ENCODE results near the gene GLMP. TPM values are rescaled to one million over a fixed set of nuclear protein-coding genes. Genes with fewer than 3 reads are reported as not detected.

GLMP gene
- total and polyA plus RNA-seq, 2 donors: 25.9 to 41.3 TPM

DNA sequence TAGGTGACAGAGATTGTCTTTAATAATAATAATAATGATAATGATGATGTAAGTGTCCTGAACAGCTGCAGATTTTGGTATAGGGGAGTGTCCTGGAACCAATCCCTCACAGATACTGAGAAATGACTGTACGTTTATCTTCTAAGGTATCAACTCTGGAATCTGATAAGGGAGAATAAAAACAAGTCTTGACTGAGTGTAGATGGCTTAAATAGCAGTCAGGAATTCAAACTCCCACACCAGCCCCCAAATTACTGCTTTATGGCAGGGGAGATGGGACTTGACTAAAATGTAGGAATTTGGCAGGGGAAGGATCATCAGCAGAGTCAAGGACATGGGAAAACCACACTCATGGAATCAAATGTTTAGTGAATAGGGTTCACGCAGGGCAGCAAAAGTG, 9.7 kb upstream of the GLMP start:
- Histone ChIP-seq H3K4me1 (ENCODE audit: insufficient read depth) (no peaks in the 10 kb centered on the region), H3K4me3 (ENCODE audit: low read depth, low read length) (no peak overlapping the region), H3K27ac (ENCODE audit: low read depth) (no peak overlapping the region), H3K36me3 (ENCODE audit: insufficient read depth) (no peaks in the 10 kb centered on the region)
- no peak for DNase-seq (ENCODE audit: extremely low spot score)
- WGBS: 61% methylated on average over 2 of the region's 2 CpGs

DNA sequence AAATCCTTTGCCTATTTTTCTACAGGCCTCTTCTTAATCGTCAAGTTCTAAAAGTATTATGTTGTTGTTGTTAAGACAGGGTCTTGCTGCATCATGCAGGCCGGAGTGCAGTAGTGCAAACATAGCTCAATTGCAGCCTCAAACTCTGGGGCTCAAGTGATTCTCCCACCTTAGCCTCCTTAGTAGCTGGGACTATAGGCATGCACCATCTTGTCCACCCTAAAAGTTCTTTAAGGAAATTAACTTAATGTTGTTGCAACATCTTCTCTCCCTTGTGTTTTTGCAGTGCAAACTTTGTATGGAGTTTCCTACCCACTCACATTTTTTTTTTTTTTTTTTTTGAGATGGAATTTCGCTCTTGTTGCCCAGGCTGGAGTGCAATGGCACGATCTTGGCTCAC, 7.8 kb upstream of the GLMP start:
- 90% methylated on average over 4 of the region's 4 CpGs for WGBS
- Histone ChIP-seq H3K4me1 (ENCODE audit: insufficient read depth) (no peaks in the 10 kb centered on the region), H3K36me3 (ENCODE audit: insufficient read depth) (no peaks in the 10 kb centered on the region), H3K4me3 (ENCODE audit: low read depth, low read length) (no peak overlapping the region), H3K27ac (ENCODE audit: low read depth) (no peak overlapping the region)
- no peak for DNase-seq (ENCODE audit: extremely low spot score)

DNA sequence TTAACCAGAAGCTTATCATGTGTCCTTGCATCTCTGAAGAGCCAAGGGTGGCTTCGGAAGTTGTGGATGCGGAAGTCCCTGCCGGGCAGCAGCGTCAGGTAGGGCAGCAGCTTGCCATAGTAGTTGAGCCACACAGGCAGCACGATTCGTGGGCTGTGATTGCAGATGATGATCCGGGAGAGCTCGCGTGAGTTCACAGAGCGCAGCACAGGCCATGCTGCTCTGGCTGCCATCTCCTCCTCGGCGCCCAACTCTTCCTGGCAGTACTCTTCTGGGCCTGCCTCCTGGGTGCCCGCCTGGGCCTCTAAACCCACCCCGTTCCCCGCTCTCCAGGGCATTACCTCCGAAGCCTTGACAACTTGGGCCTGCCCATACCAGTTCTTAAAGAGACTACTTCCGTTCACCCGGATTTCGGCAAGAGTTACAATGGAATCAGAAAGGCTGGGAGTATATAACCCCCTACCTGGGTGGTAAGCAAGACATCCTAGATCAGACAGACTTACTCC, 3.4 kb upstream of the GLMP start, which contains the start of gene VHLL:
Gene VHLL, minus strand, starts transcription at position 456 of the 506 bp plus-strand sequence. Its CDS starts 118 bp downstream, at position 338.
- H3K36me3 ChIP-seq (ENCODE audit: insufficient read depth): no peaks in the 10 kb centered on the region
- H3K27ac ChIP-seq (ENCODE audit: low read depth): no peak within 1 kb of the TSS
- H3K4me1 ChIP-seq (ENCODE audit: insufficient read depth): peaks cover 3% of the 10 kb centered on the region
- no peak for DNase-seq (ENCODE audit: extremely low spot score)
- 89% methylated on average over 19 of the region's 19 CpGs for WGBS
- no peak within 1 kb of the TSS for H3K4me3 ChIP-seq (ENCODE audit: low read depth, low read length)

DNA sequence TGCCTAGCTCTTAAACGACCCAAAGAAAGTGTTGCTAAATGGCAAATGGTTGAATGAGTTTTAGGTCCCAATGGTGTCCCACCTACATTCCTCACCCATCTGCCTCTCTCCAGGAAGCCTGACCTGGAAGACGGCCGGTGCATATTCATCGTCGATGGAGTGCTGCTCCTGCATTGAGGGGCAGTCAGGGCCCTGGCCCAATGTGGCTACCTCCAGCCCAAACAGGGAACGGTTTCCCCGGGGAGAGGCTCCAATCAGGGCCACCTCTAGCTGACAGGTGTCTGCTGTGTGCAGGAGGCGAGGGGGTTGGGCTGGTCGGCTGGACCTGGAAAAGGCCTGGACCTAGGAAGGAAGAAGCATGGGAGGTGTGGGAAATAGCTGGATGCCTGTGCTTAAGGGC, 1.6 kb downstream of the GLMP start:
- Histone ChIP-seq H3K4me1 (ENCODE audit: insufficient read depth) (peaks cover 3% of the 10 kb centered on the region), H3K4me3 (ENCODE audit: low read depth, low read length) (no peak overlapping the region), H3K27ac (ENCODE audit: low read depth) (no peak overlapping the region), H3K36me3 (ENCODE audit: insufficient read depth) (no peaks in the 10 kb centered on the region)
- DNase-seq (ENCODE audit: extremely low spot score): no peak
- WGBS: 90% methylated on average over 9 of the region's 9 CpGs

DNA sequence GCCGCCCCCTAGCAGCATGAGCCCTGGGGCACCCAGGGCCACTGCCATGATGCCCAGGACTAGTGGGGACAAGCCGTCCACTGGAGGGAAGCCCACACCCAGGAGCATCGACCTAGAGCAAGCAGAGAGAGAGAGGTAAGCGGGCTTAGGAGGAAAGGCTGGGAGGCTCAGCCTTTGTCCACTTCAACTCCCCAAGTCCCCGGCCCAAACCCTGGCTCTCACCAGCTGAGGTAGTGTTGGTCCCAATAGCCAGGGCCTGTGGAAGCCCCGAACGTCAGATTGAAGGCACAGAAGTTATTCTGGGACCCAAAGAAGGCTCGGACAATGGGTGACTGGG, 2.4 kb downstream of the GLMP start:
- DNase-seq (ENCODE audit: extremely low spot score): no peak
- Histone ChIP-seq H3K36me3 (ENCODE audit: insufficient read depth) (no peaks in the 10 kb centered on the region), H3K27ac (ENCODE audit: low read depth) (no peak overlapping the region), H3K4me1 (ENCODE audit: insufficient read depth) (peaks cover 3% of the 10 kb centered on the region), H3K4me3 (ENCODE audit: low read depth, low read length) (no peak overlapping the region)
- WGBS: 93% methylated on average over 8 of the region's 8 CpGs

DNA sequence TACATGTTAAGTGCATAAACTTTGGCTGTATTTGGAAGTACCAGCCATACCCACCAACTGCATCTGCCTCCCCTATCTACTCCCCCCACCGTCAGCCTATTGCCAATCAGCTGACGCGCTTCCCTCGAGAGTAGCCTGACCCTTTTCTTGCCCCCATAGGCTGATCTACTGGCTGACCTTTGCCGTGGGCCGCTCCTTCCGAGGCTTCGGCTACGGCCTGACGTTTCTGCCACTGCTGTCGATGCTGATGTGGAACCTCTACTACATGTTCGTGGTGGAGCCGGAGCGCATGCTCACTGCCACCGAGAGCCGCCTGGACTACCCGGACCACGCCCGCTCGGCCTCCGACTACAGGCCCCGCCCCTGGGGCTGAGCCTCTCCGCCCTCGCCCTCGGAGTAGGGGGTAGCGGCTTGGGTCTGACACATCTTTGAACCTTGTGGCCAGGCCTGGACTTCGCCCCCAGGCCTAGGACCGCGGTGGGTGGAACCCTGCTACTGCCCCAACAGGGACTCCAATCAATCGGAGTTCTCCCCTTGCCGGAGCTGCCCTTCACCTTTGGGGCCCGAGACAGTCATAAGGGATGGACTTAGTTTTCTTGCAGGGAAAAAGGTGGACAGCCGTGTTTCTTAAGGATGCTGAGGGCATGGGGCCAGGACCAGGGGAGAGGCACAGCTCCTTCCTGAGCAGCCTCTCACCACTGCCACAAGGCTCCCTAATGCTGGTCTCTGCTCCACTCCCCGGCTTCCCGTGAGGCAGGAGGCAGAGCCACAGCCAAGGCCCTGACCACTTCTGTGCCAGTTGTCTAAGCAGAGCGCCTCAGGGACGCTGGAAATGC, 4.0 kb downstream of the GLMP start:
- Histone ChIP-seq H3K4me1 (ENCODE audit: insufficient read depth) (peaks cover 3% of the 10 kb centered on the region), H3K27ac (ENCODE audit: low read depth) (peak overlapping the region; percentile 88)
- 10% methylated on average over 37 of the region's 37 CpGs for WGBS

DNA sequence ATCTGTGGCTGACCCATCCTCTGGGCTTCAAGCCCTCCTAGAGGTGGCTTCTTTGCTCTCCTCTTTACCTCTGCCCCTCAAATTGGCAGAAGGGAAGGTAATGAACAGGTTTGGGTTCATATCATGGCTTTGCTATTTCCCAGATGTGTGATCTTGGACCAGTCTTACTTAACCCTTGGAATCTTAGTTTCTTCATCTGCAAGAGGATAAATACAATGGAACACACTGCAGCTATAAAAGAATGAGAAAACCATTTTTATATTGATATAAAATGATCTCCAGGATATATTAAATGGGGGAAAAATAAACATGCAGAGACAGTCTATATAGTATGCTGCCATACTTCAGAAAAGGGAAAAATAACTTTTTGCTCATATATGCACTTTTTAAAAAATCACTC, 5.6 kb downstream of the GLMP start:
- no peak overlapping the region for H3K4me3 ChIP-seq (ENCODE audit: low read depth, low read length)
- no peak for DNase-seq (ENCODE audit: extremely low spot score)
- H3K36me3 ChIP-seq (ENCODE audit: insufficient read depth): no peaks in the 10 kb centered on the region
- peaks cover under 1% of the 10 kb centered on the region for H3K4me1 ChIP-seq (ENCODE audit: insufficient read depth)
- no peak overlapping the region for H3K27ac ChIP-seq (ENCODE audit: low read depth)

More for the DNA sequence above, 4.0 kb downstream of the GLMP start:
- no peaks in the 10 kb centered on the region for H3K36me3 ChIP-seq (ENCODE audit: insufficient read depth)
- H3K4me3 ChIP-seq (ENCODE audit: low read depth, low read length): peak overlapping the region; percentile 47
- DNase-seq (ENCODE audit: extremely low spot score): no peak

DNA sequence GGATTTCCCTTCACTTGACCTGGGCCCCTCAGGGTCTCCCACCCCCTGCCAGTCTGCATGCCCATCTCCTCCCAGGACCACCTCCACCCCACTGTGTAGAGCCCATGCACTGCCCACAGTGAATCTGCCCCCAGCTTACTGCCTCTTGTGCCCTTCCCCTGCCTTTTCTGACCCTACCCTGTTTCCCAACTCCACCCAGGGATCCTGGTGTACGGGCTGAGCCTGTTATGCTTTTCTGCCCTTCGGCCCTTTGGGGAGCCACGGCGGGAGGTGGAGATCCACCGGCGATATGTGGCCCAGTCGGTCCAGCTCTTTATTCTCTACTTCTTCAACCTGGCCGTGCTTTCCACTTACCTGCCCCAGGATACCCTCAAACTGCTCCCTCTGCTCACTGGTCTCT, 9.4 kb downstream of the GLMP start:
- Histone ChIP-seq H3K4me3 (ENCODE audit: low read depth, low read length) (no peak overlapping the region), H3K36me3 (ENCODE audit: insufficient read depth) (no peaks in the 10 kb centered on the region), H3K27ac (ENCODE audit: low read depth) (no peak overlapping the region), H3K4me1 (ENCODE audit: insufficient read depth) (no peaks in the 10 kb centered on the region)
- no peak for DNase-seq (ENCODE audit: extremely low spot score)
- WGBS: 96% methylated on average over 8 of the region's 8 CpGs

DNA sequence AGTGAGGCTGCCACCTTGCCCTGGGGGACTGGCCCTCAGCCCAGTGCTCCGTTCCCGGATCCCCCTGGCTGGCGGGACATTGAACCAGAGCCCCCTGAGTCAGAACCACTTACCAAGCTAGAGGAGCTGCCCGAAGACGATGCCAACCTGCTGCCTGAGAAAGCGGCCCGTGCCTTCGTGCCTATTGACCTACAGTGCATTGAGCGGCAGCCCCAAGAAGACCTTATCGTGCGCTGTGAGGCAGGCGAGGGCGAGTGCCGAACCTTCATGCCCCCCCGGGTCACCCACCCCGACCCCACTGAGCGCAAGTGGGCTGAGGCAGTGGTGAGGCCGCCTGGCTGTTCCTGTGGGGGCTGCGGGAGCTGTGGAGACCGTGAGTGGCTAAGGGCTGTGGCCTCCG, 10.0 kb downstream of the GLMP start:
- 95% methylated on average over 21 of the region's 21 CpGs for WGBS
- no peak for DNase-seq (ENCODE audit: extremely low spot score)
- H3K4me1 ChIP-seq (ENCODE audit: insufficient read depth): no peaks in the 10 kb centered on the region
- H3K36me3 ChIP-seq (ENCODE audit: insufficient read depth): no peaks in the 10 kb centered on the region
- H3K27ac ChIP-seq (ENCODE audit: low read depth): no peak overlapping the region
- no peak overlapping the region for H3K4me3 ChIP-seq (ENCODE audit: low read depth, low read length)

DNA sequence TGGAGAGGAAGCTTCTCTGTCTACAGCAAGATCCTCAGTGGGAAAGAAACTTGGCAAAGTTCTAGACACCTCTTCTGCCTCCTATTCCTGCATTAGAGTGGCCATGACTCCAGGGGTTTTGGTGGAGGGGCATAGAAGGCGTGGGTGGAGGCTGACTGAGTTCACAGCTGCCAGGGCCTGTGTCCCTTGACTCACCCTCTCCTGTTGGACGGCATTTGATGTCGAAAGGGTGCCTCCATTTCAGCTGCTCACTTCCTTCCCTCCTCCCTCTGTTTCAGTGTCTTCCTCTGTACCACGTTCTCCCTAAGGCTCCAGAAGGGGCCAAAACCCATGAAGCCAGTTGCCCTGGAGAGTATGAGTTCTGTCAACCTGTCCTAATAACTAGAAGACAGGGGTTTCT, 10.7 kb downstream of the GLMP start:
- 77% methylated on average over 4 of the region's 4 CpGs for WGBS
- Histone ChIP-seq H3K4me3 (ENCODE audit: low read depth, low read length) (no peak overlapping the region), H3K36me3 (ENCODE audit: insufficient read depth) (no peaks in the 10 kb centered on the region), H3K27ac (ENCODE audit: low read depth) (no peak overlapping the region), H3K4me1 (ENCODE audit: insufficient read depth) (no peaks in the 10 kb centered on the region)
- no peak for DNase-seq (ENCODE audit: extremely low spot score)

DNA sequence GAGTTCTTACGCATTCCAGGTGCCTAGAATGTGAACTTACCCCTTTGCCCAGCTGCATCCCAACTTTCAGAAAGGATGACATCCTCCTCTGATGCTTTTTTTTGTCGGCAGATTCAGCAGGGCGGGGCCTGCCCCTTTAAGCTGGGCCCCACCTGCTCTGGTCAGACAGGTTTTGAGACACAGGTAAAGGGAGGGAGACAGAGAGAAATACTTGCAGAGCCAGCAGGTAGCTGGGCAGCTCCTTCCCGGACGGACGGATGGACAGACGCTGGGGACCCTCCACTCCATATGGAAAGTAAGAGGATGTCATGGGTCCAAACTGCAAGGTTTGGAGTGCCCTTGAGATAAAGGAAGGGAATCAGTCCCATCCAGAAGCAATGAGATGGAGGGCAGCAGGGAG, 11.4 kb downstream of the GLMP start, which contains the start of gene TMEM79:
Gene TMEM79, plus strand, starts transcription at position 214 of the 400 bp plus-strand sequence. CDS start 902 bp downstream, outside the sequence.
- H3K4me3 ChIP-seq (ENCODE audit: low read depth, low read length): peak within 1 kb of the TSS; percentile 91
- H3K27ac ChIP-seq (ENCODE audit: low read depth): peak within 1 kb of the TSS; percentile 5
- H3K4me1 ChIP-seq (ENCODE audit: insufficient read depth): no peaks in the 10 kb centered on the region
- no peaks in the 10 kb centered on the region for H3K36me3 ChIP-seq (ENCODE audit: insufficient read depth)
- no peak for DNase-seq (ENCODE audit: extremely low spot score)
- WGBS: 85% methylated on average over 7 of the region's 7 CpGs

DNA sequence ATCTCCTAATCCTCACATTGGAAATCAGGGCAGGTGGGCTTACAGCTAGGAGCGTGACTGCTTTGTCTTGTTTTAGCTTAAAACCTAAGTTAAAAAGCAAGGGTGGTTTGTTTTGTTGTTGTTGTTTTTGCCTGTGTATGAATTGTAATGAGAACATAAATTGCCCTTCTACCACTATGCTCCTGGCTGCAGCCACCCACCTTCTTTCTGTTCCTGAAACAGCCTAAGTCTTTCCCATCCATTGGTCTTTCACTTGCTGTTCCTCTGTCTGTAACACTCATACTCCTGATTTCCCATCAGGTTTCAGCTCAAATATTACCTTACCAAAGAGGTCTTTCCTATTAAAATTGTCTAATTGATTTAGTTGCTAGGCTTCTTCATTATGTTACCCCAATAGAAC, 12.0 kb downstream of the GLMP start:
- H3K36me3 ChIP-seq (ENCODE audit: insufficient read depth): no peaks in the 10 kb centered on the region
- H3K4me1 ChIP-seq (ENCODE audit: insufficient read depth): no peaks in the 10 kb centered on the region

DNA sequence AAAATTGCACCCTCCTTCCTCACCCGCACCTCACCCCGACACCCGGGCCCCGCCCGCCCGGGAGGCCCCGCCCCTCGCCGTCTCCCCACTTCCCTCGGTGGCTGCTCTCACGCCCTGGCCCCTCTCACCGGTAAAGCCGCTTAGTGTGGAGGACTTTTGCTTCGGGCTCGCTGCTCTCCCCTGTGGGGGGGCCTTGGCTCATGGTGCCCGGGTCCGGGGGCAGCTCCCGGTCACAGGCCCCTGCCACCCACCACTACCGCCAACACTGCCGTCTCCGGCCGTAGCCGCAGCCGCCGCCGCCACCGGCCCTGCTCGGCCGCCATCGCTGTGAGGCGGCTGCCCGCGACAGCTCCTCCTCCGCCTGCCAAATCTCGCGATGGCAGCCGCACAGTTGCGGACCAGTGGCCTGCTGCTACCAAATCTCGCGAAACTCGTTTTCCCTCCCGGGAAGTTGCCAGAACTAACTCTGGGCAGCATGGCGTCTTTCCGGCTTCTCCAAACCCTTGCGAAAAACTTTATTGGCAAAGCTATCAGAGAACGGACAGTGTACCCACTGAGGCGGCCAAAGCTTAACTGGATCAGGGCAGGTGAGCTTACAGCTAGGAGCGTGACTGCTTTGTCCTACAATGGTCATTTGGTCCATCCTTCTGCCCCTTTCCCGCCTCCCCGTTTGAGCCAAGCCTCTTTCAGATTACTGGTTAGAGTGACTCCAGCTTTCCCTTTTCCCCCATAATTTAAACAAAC, 12.8 kb downstream of the GLMP start, which contains the start of gene SMG5:
Gene SMG5, minus strand, starts transcription at position 347 of the 744 bp plus-strand sequence. Its CDS starts 145 bp downstream, at position 202.
- DNase-seq (ENCODE audit: extremely low spot score): peak; percentile 98
- WGBS: under 1% methylated on average over 50 of the region's 50 CpGs
- Histone ChIP-seq H3K27ac (ENCODE audit: low read depth) (peak within 1 kb of the TSS; percentile 93), H3K4me1 (ENCODE audit: insufficient read depth) (no peaks in the 10 kb centered on the region), H3K4me3 (ENCODE audit: low read depth, low read length) (peak within 1 kb of the TSS; percentile 91), H3K36me3 (ENCODE audit: insufficient read depth) (no peaks in the 10 kb centered on the region)

More for the DNA sequence above, 12.0 kb downstream of the GLMP start:
- Histone ChIP-seq H3K4me3 (ENCODE audit: low read depth, low read length) (peak overlapping the region; percentile 91), H3K27ac (ENCODE audit: low read depth) (no peak overlapping the region)
- WGBS: 83% methylated on average over 1 of the region's 1 CpG
- DNase-seq (ENCODE audit: extremely low spot score): no peak
